Sigmoid colon (tissue), 7 donors: ENCODE results near the gene NRP1. TPM values are rescaled to one million over a fixed set of nuclear protein-coding genes. Genes with fewer than 3 reads are reported as not detected.

Source experiments
- DNase-seq: peaks from one replicate; pipeline ENCODE4 v3.0.0-alpha.2; 2019
- H3K27ac ChIP-seq, 4 donors: fragments of 200-600 bp; sonication (generic); one replicate each; pipeline ENCODE4 v1.5.1; 2016 to 2019; ENCODE audit warnings: mild to moderate bottlenecking in 1 of 4
- H3K27me3 ChIP-seq, 3 donors: fragments of 200-600 bp; sonication (generic); one replicate each; pipeline ENCODE4 v1.5.1; 2019; ENCODE audit warnings: mild to moderate bottlenecking in 1 of 3
- H3K36me3 ChIP-seq, 4 donors: fragments of 200-600 bp; sonication (generic); one replicate each; pipeline ENCODE4 v1.5.1; 2016 to 2019
- H3K4me1 ChIP-seq, 4 donors: fragments of 200-600 bp; sonication (generic); one replicate each; pipeline ENCODE4 v1.5.1; 2017 to 2019
- H3K4me3 ChIP-seq, 4 donors: fragments of 200-600 bp; sonication (generic); one replicate each; pipeline ENCODE4 v1.5.1; 2017 to 2019; ENCODE audit warnings: mild to moderate bottlenecking in 2 of 4, moderate library complexity in 1 of 4
- H3K9me3 ChIP-seq, 4 donors: fragments of 200-600 bp in 3 of 4; sonication (generic) in 3 of 4; one replicate each; pipeline versions ENCODE4 v1.5.1 to v1.6.1; 2013 to 2019
- EP300 ChIP-seq, 4 donors: sonication (generic); formaldehyde crosslinking; IDR thresholded peaks; one replicate each; pipeline ENCODE4 v1.6.1; 2017; ENCODE audit warnings: antibody characterized with exemption in 4 of 4
- POLR2A ChIP-seq, 2 donors: fragments of 450-650 bp; IDR thresholded peaks; one replicate each; pipeline ENCODE4 v1.6.1; 2016; ENCODE audit warnings: antibody characterized with exemption in 2 of 2, mild to moderate bottlenecking in 2 of 2, moderate library complexity in 2 of 2
- POLR2AphosphoS5 ChIP-seq, 4 donors: sonication (generic); formaldehyde crosslinking; IDR thresholded peaks; one replicate each; pipeline ENCODE4 v1.6.1; 2017; ENCODE audit warnings: antibody characterized with exemption in 4 of 4
- WGBS, 2 donors: extraction: QIAGEN DNeasy Blood & Tissue Kit; methylation state at CpG; one replicate each; pipeline ENCODE4 v1.1.7; 2013; 5-methylcytosine and 5-hydroxymethylcytosine counted together
- intact Hi-C: fragments of 100-400 bp; cut with DNase I; formaldehyde crosslinking; loops from one replicate; pipeline ENCODE4 v1.15.1; 2023
- polyA plus RNA-seq, 3 donors: library from polyadenylated mRNA; stranded (reverse); fragments of 200-250 nt; gene quantifications; one replicate each; pipeline ENCODE4 v1.2.3, GENCODE V29; 2013
- total RNA-seq, 4 donors: library from RNA; depleted of rRNA; stranded (reverse); fragments of >200 nt; gene quantifications; one replicate each; pipeline ENCODE4 v1.1.0, GENCODE V29; 2016
- TF ChIP-seq, protein P1 (sequence below), 4 experiments: fragments of 450-650 bp in 3 of 4; fragments of 200-600 bp in 1 of 4; IDR thresholded peaks; one replicate each; pipeline ENCODE4 v1.5.1; 2016 to 2019; ENCODE audit warnings: antibody characterized with exemption in 4 of 4, mild to moderate bottlenecking in 3 of 4, moderate library complexity in 2 of 4
- donor health status: healthy with polysubstance abuse.
- donor health status: Bipolar disorder and iron deficiency.
- donor health status: healthy.

The NRP1 gene
- total and polyA plus RNA-seq, 7 donors, result 3.6 to 52.4 (median 44.1) TPM

DNA sequence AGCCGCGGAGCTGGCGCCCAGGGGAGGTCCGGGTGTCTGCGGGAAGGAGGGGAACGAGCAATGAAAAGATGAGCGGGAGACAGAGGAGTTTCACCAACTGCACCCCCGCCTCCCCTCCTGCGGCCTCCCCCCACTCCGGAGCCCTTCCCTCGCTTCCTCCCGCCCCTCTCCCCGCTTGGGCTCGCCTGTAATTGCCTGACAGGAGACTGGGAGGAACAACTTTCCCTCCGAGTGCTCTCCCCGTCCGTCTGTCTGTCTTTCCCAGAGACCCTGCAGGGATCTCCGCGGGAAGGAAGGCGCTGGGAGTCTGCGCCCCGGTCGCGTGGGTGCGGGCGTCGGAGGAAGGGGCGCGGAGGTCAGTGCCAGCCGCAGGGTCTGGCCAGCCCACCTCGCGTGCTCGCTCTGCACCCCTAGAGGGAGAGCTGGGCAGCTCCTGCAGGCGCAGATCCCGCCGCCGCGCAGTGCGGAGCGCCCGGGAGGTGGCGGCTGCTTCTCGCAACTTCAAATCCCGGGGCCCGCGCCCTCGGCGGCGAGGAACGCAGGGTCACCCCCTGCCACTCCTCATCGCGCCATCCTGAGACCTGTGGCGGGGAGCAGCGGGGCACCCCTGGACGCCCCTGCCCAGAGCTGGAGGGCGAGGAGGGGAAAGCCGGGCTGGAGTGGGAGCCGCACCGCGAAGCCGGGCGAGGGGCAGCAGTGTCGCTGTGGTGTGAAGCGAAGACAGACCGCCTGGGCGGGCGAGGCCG lies 511 bp upstream of the NRP1 start:
- H3K27me3 ChIP-seq, result no peaks in the 10 kb centered on the region
- peaks cover 0 to 60% (median 36%) of the 10 kb centered on the region in 4 donors for H3K4me1 ChIP-seq

DNA sequence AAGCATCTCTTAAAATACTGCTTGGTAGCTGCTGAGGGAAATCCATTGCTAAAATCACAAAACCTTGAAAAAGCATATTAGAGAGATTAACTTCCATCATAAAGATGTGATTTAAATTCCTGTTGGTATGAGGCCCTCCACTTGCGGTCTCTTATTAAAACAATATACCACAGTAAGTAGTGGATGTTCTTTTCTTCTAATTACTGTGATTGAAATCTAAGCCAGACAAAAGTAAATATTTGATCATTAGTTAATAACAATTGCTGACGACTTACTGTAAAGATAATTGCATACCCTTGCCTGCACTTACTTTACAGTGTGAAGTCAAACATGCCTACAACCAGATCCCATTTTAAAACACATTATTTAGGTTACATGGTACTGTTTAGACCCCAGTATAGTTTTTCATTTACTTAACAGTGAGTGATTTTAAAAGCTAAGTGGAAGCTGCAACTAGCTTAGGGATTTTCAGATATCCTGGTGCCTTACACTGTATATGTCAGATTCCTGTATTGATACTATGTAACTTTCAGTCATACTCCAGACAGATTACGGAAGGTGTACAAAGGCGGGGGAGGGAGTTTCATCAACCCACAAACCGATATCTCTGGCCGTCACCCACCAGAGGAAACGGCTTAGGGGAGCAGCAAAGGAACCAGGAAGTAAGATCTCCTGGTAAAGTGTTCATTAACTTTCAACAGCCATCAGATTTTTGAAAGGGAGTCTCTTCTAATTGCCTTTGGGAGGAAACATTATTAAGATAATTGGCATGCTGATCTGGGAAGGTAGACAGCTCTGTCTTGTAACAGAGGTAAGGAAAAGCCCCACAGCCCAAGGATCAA lies 986 bp downstream of the NRP1 start:
- Histone ChIP-seq H3K27me3 (no peaks in the 10 kb centered on the region), H3K4me1 (peaks cover 0 to 60% (median 36%) of the 10 kb centered on the region in 4 donors), H3K27ac (peak overlapping the region; percentile 74 to 91 (median 88)), H3K36me3 (peaks cover 0 to 12% (median 0%) of the 10 kb centered on the region in 4 donors), H3K9me3 (no peaks in the 10 kb centered on the region), H3K4me3 (peak overlapping the region; percentile 51 to 80 (median 64))
- intact Hi-C loops, result loop anchor here (1.0 to 10.0 kb wide), 5 partner anchors 61 to 1304 kb away; no protein-coding TSS in a partner anchor
- TF ChIP-seq POLR2AphosphoS5 (IDR thresholded peaks at IDR 0.05) (no peak), POLR2A (IDR thresholded peaks at IDR 0.05) (no peak), EP300 (IDR thresholded peaks at IDR 0.05) (no peak)
- TF ChIP-seq, protein P1, sequence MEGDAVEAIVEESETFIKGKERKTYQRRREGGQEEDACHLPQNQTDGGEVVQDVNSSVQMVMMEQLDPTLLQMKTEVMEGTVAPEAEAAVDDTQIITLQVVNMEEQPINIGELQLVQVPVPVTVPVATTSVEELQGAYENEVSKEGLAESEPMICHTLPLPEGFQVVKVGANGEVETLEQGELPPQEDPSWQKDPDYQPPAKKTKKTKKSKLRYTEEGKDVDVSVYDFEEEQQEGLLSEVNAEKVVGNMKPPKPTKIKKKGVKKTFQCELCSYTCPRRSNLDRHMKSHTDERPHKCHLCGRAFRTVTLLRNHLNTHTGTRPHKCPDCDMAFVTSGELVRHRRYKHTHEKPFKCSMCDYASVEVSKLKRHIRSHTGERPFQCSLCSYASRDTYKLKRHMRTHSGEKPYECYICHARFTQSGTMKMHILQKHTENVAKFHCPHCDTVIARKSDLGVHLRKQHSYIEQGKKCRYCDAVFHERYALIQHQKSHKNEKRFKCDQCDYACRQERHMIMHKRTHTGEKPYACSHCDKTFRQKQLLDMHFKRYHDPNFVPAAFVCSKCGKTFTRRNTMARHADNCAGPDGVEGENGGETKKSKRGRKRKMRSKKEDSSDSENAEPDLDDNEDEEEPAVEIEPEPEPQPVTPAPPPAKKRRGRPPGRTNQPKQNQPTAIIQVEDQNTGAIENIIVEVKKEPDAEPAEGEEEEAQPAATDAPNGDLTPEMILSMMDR (IDR thresholded peaks at IDR 0.05), result no peak
- 16 to 18% methylated on average over 7 of the region's 7 CpGs for WGBS, 2 donors
- DNase-seq, result no peak

More for the DNA sequence above, 511 bp upstream of the NRP1 start:
- peak overlapping the region; percentile 51 to 80 (median 64) for H3K4me3 ChIP-seq
- peak; percentile 90 for DNase-seq
- no peaks in the 10 kb centered on the region for H3K36me3 ChIP-seq
- intact Hi-C loops, result loop anchor here (1.0 to 10.0 kb wide), 5 partner anchors 63 to 1302 kb away; no protein-coding TSS in a partner anchor
- H3K27ac ChIP-seq, result peak overlapping the region; percentile 74 to 91 (median 88)
- TF ChIP-seq POLR2A (IDR thresholded peaks at IDR 0.05) (no peak), POLR2AphosphoS5 (IDR thresholded peaks at IDR 0.05) (peak in 3 of 4 donors; percentile 29 to 66 (median 39)), EP300 (IDR thresholded peaks at IDR 0.05) (no peak)
- TF ChIP-seq, protein P1 (IDR thresholded peaks at IDR 0.05), result peak; percentile 63 to 82 (median 68)
- WGBS, 2 donors, result 0 to 1% methylated on average over 68 of the region's 68 CpGs
- no peaks in the 10 kb centered on the region for H3K9me3 ChIP-seq

DNA sequence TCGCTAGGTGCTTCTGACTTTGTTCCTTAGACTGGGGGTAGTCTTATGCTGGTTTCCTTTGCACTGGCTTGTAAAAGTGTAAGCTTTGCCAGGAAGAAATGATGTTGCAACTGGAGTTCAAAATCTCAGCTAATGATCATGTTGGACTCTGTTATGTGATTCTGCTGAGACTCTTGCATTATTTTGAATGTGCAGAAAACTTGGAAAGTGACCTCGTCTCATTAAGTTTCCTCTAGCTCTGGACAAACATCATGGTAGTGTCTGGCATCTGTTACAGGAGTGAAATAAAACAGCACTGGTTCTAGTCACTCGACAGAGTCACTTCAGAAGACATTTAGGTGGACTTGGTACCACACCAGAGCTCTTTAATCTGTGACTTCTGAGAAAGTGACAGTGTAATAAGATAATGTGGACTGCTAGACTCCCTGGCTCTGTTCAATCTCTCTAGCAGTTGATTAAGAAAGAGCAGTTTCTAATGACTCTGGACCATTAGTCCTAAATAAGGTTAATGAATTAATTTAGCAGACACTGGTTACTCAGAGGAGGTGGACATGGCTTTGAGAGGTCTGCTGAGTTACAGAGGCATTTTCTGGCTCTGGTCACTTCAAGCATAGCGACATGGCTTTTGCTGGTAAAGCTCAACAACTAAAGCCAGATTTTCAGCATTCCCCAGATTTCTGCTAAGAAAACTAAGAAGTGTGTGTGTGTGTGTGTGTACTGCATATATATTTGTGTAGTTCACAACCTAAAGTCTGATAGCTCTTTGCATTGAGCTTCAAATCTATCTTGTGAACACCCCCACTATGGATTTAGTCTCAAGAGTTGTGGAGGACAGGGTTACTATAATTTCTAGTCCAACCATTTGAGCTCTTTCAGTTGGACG lies 2.0 kb downstream of the NRP1 start:
- H3K9me3 ChIP-seq, result no peaks in the 10 kb centered on the region
- peak overlapping the region; percentile 74 to 91 (median 88) for H3K27ac ChIP-seq
- peaks cover 0 to 12% (median 0%) of the 10 kb centered on the region in 4 donors for H3K36me3 ChIP-seq
- H3K27me3 ChIP-seq, result no peaks in the 10 kb centered on the region
- WGBS, 2 donors, result 64 to 70% methylated on average over 5 of the region's 5 CpGs
- H3K4me1 ChIP-seq, result peaks cover 0 to 62% (median 36%) of the 10 kb centered on the region in 4 donors
- intact Hi-C loops, result loop anchor here (5.0 to 10.0 kb wide), 4 partner anchors 60 to 770 kb away; no protein-coding TSS in a partner anchor
- peak overlapping the region; percentile 51 to 80 (median 64) for H3K4me3 ChIP-seq
- DNase-seq, result no peak
- TF ChIP-seq, protein P1 (IDR thresholded peaks at IDR 0.05), result no peak
- peak in 2 of 4 donors; percentile 28 to 35 for TF ChIP-seq POLR2AphosphoS5 (IDR thresholded peaks at IDR 0.05)

DNA sequence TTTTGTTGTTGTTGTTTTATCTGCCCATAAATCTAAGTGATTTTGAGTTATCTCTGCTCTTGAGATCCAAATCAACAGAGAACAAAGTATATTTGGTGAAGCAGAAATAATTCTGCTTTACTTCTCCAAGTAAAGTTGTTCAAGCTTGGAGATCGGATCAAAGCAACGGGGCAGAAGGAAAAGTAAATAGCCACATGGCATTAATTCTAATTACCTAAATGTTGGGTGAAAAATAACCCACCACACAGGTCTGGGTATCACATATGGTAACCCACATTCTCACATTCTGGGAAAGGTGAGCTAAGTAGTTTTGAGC lies 3.1 kb downstream of the NRP1 start:
- peak overlapping the region; percentile 51 to 80 (median 64) for H3K4me3 ChIP-seq
- no peaks in the 10 kb centered on the region for H3K27me3 ChIP-seq
- intact Hi-C loops, result loop anchor here (2.0 to 10.0 kb wide), 5 partner anchors 59 to 1307 kb away; no protein-coding TSS in a partner anchor
- no peak for DNase-seq
- 64 to 65% methylated on average over 2 of the region's 2 CpGs for WGBS, 2 donors
- peaks cover 0 to 61% (median 36%) of the 10 kb centered on the region in 4 donors for H3K4me1 ChIP-seq
- peak overlapping the region; percentile 74 to 91 (median 88) for H3K27ac ChIP-seq
- no peaks in the 10 kb centered on the region for H3K9me3 ChIP-seq
- TF ChIP-seq, protein P1 (IDR thresholded peaks at IDR 0.05), result no peak
- TF ChIP-seq EP300 (IDR thresholded peaks at IDR 0.05) (no peak), POLR2A (IDR thresholded peaks at IDR 0.05) (no peak), POLR2AphosphoS5 (IDR thresholded peaks at IDR 0.05) (no peak)
- H3K36me3 ChIP-seq, result peaks cover 0 to 12% (median 0%) of the 10 kb centered on the region in 4 donors
